ENCODE data around the gene SYNPO.

Gene SYNPO

GRCh38 chr5:150640311-150641005 is at the start of gene SYNPO:
TSS of gene SYNPO (plus strand) at chr5:150640660. CDS start at chr5:150648276, 7,616 bp downstream.
- peak; percentile 92 for DNase-seq (ENCODE audit: low spot score)
- Histone ChIP-seq H3K27me3 (ENCODE audit: insufficient read depth, poor library complexity, severe bottlenecking) (no peaks in the 10 kb centered on the region), H3K4me1 (ENCODE audit: insufficient read depth, poor library complexity, severe bottlenecking) (peaks cover 79% of the 10 kb centered on the region), H3K9me3 (ENCODE audit: severe bottlenecking) (no peaks in the 10 kb centered on the region), H3K4me3 (ENCODE audit: severe bottlenecking) (peak within 1 kb of the TSS; percentile 19), H3K36me3 (ENCODE audit: low read depth) (no peaks in the 10 kb centered on the region), H3K27ac (ENCODE audit: poor library complexity, severe bottlenecking) (peak within 1 kb of the TSS; percentile 93)
- peak; percentile 53 for ATAC-seq (ENCODE audit: low read depth)
- TF ChIP-seq, protein P1, sequence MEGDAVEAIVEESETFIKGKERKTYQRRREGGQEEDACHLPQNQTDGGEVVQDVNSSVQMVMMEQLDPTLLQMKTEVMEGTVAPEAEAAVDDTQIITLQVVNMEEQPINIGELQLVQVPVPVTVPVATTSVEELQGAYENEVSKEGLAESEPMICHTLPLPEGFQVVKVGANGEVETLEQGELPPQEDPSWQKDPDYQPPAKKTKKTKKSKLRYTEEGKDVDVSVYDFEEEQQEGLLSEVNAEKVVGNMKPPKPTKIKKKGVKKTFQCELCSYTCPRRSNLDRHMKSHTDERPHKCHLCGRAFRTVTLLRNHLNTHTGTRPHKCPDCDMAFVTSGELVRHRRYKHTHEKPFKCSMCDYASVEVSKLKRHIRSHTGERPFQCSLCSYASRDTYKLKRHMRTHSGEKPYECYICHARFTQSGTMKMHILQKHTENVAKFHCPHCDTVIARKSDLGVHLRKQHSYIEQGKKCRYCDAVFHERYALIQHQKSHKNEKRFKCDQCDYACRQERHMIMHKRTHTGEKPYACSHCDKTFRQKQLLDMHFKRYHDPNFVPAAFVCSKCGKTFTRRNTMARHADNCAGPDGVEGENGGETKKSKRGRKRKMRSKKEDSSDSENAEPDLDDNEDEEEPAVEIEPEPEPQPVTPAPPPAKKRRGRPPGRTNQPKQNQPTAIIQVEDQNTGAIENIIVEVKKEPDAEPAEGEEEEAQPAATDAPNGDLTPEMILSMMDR (IDR thresholded peaks at IDR 0.05; ENCODE audit: poor library complexity, severe bottlenecking) = peak; percentile 49

DNA sequence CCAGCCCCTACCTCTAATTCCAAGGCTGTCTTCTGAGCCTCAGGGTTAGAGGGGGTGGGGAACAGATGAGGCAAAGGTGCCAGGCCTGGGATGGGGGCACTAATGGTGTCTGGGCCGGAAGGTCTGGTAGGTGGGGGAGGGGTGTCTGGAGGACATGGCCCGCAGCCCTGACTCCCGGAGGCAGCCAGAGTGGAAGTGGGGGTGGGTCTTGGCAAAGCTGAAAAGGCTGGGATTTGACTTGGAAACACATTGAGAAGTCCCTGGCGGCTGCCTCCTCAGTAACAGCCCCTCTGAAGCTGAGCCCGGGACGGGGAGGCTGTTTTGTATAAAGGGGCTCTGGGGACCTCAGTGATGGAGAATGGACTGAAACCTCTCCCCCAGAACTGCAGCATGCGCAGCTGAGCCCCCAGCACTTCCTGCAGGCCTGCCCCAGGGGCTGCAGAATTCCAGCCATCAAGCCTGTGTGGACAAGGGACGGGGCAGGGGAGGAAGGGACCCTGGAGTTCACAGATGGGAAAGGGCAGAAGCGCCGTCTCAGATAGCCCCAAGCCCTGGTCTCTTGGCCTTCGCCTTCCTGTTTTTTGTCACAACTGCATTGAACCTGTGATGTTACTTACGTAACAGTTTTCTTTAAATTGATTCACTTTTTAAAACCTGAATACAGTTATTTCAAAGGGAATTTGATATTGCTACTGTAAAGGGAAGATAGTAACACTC is 49.3 kb upstream of the SYNPO start:
- Histone ChIP-seq H3K36me3 (ENCODE audit: low read depth) (no peaks in the 10 kb centered on the region), H3K4me3 (ENCODE audit: severe bottlenecking) (no peak overlapping the region), H3K27me3 (ENCODE audit: insufficient read depth, poor library complexity, severe bottlenecking) (no peaks in the 10 kb centered on the region), H3K9me3 (ENCODE audit: severe bottlenecking) (no peaks in the 10 kb centered on the region), H3K4me1 (ENCODE audit: insufficient read depth, poor library complexity, severe bottlenecking) (no peaks in the 10 kb centered on the region), H3K27ac (ENCODE audit: poor library complexity, severe bottlenecking) (no peak overlapping the region)
- ATAC-seq (ENCODE audit: low read depth) (no peak), DNase-seq (ENCODE audit: low spot score) (peak; percentile 61)
- TF ChIP-seq, protein P1 (IDR thresholded peaks at IDR 0.05; ENCODE audit: poor library complexity, severe bottlenecking) = no peak

DNA sequence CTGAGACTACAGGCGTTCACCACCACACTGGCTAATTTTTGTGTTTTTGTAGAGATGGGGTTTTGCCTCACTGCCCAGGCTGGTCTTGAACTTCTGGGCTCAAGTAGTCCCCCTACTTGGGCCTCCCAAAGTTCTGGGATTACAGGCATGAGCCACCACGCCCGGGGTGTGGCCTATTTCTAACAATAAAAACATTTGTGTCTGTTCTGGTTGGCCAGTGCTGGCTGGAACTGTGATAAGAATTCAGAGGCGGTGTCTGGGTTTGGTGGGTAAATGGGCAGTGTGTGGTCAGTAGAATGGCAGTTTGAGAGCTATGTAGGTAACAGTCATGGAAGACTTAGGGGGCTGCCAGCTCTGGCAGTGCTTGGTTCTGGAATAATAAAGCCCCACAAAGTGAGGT is 46.9 kb upstream of the SYNPO start:
- ATAC-seq (ENCODE audit: low read depth) = no peak; the same call in 2 of the 3 replicates
- Histone ChIP-seq H3K27ac (ENCODE audit: poor library complexity, severe bottlenecking) (no peak overlapping the region), H3K4me1 (ENCODE audit: insufficient read depth, poor library complexity, severe bottlenecking) (peaks cover 2% of the 10 kb centered on the region), H3K9me3 (ENCODE audit: severe bottlenecking) (no peaks in the 10 kb centered on the region), H3K4me3 (ENCODE audit: severe bottlenecking) (no peak overlapping the region), H3K27me3 (ENCODE audit: insufficient read depth, poor library complexity, severe bottlenecking) (no peaks in the 10 kb centered on the region), H3K36me3 (ENCODE audit: low read depth) (no peaks in the 10 kb centered on the region)
- TF ChIP-seq, protein P1 (IDR thresholded peaks at IDR 0.05; ENCODE audit: poor library complexity, severe bottlenecking) = no peak
- no peak for DNase-seq (ENCODE audit: low spot score)

DNA sequence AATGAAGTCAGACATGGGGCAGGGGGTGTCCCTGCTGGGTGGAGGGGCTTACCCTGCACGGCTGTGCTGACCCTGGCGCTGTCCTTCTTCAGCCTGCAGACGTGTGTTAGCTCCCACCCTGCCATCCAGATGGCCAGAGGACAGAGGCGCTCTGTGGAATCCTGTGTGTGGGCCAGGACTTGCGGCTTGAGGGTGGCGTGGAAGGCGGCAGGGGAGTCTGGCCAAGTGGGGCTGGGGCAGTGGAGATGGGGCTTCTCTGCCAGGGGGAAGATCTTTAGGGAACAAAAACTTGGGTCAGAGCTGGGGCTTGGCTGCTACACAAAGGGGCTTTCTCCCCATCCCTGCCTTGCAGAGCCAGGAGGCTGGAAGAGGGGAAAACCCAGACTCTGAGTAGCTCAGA is 46.5 kb upstream of the SYNPO start:
- no peaks in the 10 kb centered on the region for H3K27me3 ChIP-seq (ENCODE audit: insufficient read depth, poor library complexity, severe bottlenecking)
- ATAC-seq (ENCODE audit: low read depth) (no peak), DNase-seq (ENCODE audit: low spot score) (peak; percentile 56)
- no peaks in the 10 kb centered on the region for H3K36me3 ChIP-seq (ENCODE audit: low read depth)
- peaks cover 6% of the 10 kb centered on the region for H3K4me1 ChIP-seq (ENCODE audit: insufficient read depth, poor library complexity, severe bottlenecking)
- H3K27ac ChIP-seq (ENCODE audit: poor library complexity, severe bottlenecking) = no peak overlapping the region
- no peaks in the 10 kb centered on the region for H3K9me3 ChIP-seq (ENCODE audit: severe bottlenecking)
- no peak overlapping the region for H3K4me3 ChIP-seq (ENCODE audit: severe bottlenecking)
- TF ChIP-seq, protein P1 (IDR thresholded peaks at IDR 0.05; ENCODE audit: poor library complexity, severe bottlenecking) = no peak

Data from RWPE2 (cell line).